ENCODE measurements around the gene SLA2.

- TF ChIP-seq, protein P1, sequence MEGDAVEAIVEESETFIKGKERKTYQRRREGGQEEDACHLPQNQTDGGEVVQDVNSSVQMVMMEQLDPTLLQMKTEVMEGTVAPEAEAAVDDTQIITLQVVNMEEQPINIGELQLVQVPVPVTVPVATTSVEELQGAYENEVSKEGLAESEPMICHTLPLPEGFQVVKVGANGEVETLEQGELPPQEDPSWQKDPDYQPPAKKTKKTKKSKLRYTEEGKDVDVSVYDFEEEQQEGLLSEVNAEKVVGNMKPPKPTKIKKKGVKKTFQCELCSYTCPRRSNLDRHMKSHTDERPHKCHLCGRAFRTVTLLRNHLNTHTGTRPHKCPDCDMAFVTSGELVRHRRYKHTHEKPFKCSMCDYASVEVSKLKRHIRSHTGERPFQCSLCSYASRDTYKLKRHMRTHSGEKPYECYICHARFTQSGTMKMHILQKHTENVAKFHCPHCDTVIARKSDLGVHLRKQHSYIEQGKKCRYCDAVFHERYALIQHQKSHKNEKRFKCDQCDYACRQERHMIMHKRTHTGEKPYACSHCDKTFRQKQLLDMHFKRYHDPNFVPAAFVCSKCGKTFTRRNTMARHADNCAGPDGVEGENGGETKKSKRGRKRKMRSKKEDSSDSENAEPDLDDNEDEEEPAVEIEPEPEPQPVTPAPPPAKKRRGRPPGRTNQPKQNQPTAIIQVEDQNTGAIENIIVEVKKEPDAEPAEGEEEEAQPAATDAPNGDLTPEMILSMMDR (conservative IDR thresholded peaks at IDR 0.05 in 1 of 2, IDR thresholded peaks at IDR 0.05 in 1 of 2; ENCODE audit: extremely low read depth in 1 of 2, insufficient read depth in 1 of 2, low read depth in 1 of 2, low read length in 2 of 2), result no peak
- TF ChIP-seq EZH2 (IDR thresholded peaks at IDR 0.05; ENCODE audit: borderline replicate concordance, low read length), result no peak
These were observed 21.1 kb downstream of the SLA2 start for GRCh38 chr20:36624944-36625324.

All from mammary epithelial cell (primary cell).